Activated CD8-positive, alpha-beta memory T cell treated with anti-CD3 and anti-CD28 coated beads for 4 hours (primary cell): ENCODE measurements around the gene MAS1.
"Not testable (repeated sequence)": the region's sequence is repeated elsewhere in the genome, so short reads cannot be mapped to it uniquely, and the experiment has no call there.

ENCODE experiments used
- DNase-seq, 2 donors: peaks; one replicate each; pipeline ENCODE4 v3.0.0-alpha.2; 2020; ENCODE audit warnings: low read depth in 2 of 2

The MAS1 gene

GRCh38 chr6:159916752-159917151, 26.0 kb downstream of the MAS1 start:
- no peak for DNase-seq

GRCh38 chr6:159919011-159919511, 28.3 kb downstream of the MAS1 start:
- no peak for DNase-seq

DNA sequence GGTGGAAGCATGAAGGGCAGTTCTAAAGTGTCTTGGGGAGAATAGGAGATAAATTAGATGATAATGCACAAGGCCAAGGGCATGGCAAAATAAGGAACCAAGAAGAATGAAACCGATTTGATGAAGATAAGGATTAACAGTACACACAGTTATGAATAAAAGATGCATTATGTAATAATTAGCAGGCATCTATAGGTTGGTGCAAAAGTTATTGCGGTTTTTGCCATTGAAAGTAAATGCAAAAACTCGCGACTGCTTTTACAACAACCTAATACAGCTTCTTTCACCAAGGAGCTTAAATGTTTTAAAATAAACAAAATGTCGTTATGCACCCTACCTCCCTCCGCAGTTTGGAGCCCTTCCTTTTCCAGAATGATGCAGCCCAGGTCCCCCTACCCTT, 29.0 kb downstream of the MAS1 start:
- DNase-seq, result no peak

DNA sequence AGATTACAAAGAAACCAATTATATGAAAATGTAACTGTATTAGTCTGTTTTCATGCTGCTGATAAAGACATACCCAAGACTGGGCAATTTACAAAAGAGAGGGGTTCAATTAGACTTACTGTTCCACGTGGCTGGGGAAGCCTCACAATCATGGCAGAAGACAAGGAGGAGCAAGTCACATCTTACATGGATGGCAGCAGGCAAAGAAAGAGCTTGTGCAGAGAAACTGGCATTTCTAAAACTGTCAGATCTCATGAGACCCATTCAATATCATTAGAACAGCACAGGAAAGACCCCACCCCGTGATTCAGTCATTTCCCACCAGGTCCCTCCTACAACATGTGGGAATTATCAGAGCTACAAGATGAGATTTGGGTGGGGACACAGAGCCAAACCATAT, 33.4 kb downstream of the MAS1 start:
- DNase-seq, result not testable (repeated sequence)

DNA sequence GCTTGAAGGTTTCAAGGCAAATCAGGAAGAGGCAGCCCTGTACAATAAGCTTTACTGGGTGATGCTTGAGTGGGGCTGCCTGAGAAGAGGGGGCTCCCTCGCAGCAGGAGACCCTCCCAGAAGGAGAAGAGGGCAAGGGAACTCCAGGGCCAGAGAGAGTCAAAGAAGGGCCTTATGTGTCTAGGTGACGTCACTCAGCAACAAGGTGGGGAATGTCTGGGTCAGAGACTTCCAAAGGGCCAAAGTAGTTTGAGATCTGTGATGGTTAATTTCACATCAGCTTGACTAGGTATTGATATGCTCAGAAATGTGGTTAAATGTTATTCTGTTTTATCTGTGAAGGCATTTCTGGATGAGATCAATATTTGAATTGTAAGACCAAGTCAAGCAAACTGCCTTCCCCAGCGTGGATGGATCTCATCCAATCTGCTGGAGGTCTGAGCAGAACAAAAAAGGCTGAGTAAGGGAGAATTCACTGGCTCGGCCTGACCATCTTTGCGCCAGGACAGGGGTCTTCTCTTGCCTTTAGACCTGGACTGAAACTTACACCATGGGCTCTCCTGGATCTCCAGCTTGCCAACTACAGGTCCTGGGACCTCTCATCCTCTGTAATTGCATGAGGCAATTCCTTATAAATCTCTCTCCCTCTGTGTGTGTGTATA, 35.9 kb downstream of the MAS1 start:
- no peak for DNase-seq

GRCh38 chr6:159929819-159930218, 39.0 kb downstream of the MAS1 start:
- DNase-seq, result peak in 1 of 2 donors; percentile 4

DNA sequence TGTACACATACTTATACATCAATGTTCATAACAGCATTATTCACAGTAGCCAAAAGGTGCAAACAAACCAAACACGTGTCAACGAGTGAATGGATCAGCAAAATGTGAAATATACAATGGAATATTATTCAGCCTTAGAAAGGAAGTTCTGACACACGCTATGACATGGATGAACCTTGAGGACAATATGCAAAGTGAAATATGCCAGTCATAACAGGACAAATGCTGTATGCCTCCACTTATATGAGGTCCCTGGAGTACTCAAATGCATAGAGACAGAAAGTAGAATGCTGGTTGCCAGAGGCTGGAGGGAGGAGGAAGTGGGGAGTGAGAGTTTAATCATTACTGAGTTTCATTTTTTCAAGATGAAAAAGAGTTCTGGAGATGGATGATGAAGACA, 40.3 kb downstream of the MAS1 start:
- DNase-seq, result no peak

GRCh38 chr6:159931846-159932245, 41.1 kb downstream of the MAS1 start:
- no peak for DNase-seq

DNA sequence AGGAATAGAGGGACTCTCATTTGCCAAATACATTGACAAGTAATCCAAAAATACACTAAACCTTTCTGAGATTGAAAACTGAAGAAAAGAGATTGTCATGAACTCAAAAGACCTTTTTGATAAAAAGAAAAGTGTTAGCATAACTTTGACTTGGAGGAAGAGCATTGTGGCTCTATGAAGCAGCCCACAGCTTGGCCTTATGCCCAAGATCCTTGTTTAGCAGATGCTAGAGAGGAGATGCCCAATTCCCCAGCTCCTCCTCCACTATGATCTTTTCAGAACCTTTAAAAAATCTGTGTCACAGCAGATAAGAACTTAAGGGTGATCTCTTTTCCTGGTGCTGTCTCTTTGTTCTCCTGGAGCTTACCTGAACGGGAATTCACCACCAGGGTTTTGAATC, 42.3 kb downstream of the MAS1 start:
- no peak for DNase-seq

- DNase-seq, result no peak
Measured at GRCh38 chr6:159934181-159934580, 43.4 kb downstream of the MAS1 start.

DNA sequence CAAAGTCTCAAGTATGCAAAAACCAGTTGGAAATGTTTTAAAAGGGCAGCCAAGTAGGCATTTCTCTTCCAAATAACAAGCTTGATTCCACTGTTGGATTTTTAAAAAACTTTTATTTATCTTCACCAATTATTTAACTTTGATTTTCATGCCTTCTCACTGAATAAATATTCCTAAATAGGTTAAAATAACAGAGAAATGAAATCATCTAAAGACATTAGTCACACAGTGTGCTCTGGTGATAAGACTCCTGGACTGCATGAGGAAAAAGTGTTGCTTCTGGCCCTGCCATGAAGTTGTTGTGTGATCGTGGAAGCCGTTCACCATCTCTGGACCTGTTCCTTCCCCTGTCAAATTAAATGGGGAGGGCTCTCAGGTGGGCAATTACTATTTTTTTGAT, 44.3 kb downstream of the MAS1 start:
- no peak for DNase-seq

GRCh38 chr6:159935633-159936032, 44.8 kb downstream of the MAS1 start:
- DNase-seq, result no peak

DNA sequence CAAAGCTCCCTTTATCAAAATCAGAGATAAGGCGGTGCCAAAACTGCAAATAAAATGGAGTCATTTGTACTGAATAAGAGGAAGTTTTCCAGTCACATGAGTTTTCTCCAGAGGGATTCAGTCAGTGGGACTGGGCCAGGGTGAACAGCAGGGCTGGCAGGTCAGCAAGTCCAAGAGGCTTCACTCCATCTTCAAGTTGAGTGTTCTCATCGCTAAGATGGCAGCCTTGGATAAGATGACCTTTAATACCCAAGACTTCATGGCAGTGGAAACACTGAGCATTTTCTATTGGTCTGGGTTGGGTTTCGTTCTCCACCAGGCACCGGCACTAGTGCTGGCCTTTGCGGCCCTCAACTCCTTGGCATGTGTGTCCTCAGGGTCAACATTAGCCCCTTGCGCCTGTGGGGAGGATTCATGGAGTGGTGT, 48.8 kb downstream of the MAS1 start:
- DNase-seq, result no peak
